Heart left ventricle (tissue), 13 donors: ENCODE results near the gene FAM131A.

ENCODE experiments used
- CTCF ChIP-seq, 12 donors: fragments of 200-600 bp; sonication (generic) in 4 of 12; IDR thresholded peaks; one replicate each; pipeline versions ENCODE4 v1.5.0 to v1.8.0; 2018 to 2022; ENCODE audit warnings: antibody characterized with exemption in 12 of 12, mild to moderate bottlenecking in 5 of 12
- POLR2A ChIP-seq, 2 donors: fragments of 450-650 bp; IDR thresholded peaks; one replicate each; pipeline ENCODE4 v1.6.1; 2017; ENCODE audit warnings: antibody characterized with exemption in 2 of 2, mild to moderate bottlenecking in 2 of 2, moderate library complexity in 2 of 2
- donor health status: ischemic (EF 13 %, LVEDD 7.1; RV severe dilation, severe dysfunction).
- donor health status: DM: no; HTN: yes; CAD: no.
- donor health status: DM: no; HTN: no; CAD: no.
- donor health status: ischemic (EF 25% LVEDD 6.9; RV normal size, moderate dysfunction).
- donor health status: ischemic (EF 25% LVEDD 5.7; RV mildly dilated, moderate dysfunction).
- donor health status: ischemic (EF 35%, LVEDD 5.7; RV mildly dilated, moderate dysfunction).
- donor health status: nonischemic (EF 11% LVEDD 7.7; RV severe dilation, severe dysfunction).
- donor health status: DM: yes; HTN: yes; CAD: no.
- donor health status: PGD.
- donor health status: ischemic (EF 29% LVEDD 5.4; RV normal size, mild dysfunction).
- donor health status: nonischemic (EF 23%, LVEDD 6.1; RV moderate dilation, normal function).

GRCh38 chr3:184378651-184379357 lies 41.4 kb downstream of the FAM131A start:
- TF ChIP-seq CTCF (IDR thresholded peaks at IDR 0.05) (no peak), POLR2A (IDR thresholded peaks at IDR 0.05) (no peak)
